Keratinocyte (primary cell): ENCODE measurements around the gene INSRR. TPM values are rescaled to one million over a fixed set of nuclear protein-coding genes. Genes with fewer than 3 reads are reported as not detected.

Experiments used
- DNase-seq: peaks from one replicate; pipeline ENCODE4 v3.0.0-alpha.2; 2011; ENCODE audit warnings: low read depth, missing footprints, low spot score
- FAIRE-seq: peaks from 2 replicates; lab custom pipeline; 2011; peaks lifted over from hg19 to GRCh38; lab: Jason Lieb, UNC
- H2AFZ ChIP-seq: 2 replicates; pipeline ENCODE4 v1.6.0; 2012; ENCODE audit warnings: low read length, control low read depth, inconsistent platforms; ENCODE audit not compliant: control insufficient read depth
- H3K27ac ChIP-seq: 2 replicates; pipeline ENCODE4 v1.5.1; 2011; ENCODE audit warnings: low read length; ENCODE audit not compliant: control insufficient read depth, insufficient read depth
- H3K27me3 ChIP-seq: 3 replicates; pipeline ENCODE4 v1.6.0; 2011; ENCODE audit warnings: low read length; ENCODE audit not compliant: control insufficient read depth, insufficient read depth; ENCODE audit errors: extremely low read depth
- H3K36me3 ChIP-seq, 2 experiments: 2 replicates in 1 of 2; 3 replicates in 1 of 2; pipeline ENCODE4 v1.5.1; 2011; ENCODE audit warnings: low read length in 2 of 2, mild to moderate bottlenecking in 1 of 2; ENCODE audit not compliant: control insufficient read depth in 2 of 2, insufficient read depth in 2 of 2; ENCODE audit errors: extremely low read depth in 1 of 2
- H3K4me1 ChIP-seq: 3 replicates; pipeline ENCODE4 v1.5.1; 2011; ENCODE audit warnings: low read length; ENCODE audit not compliant: control insufficient read depth, insufficient read depth; ENCODE audit errors: extremely low read depth
- H3K4me2 ChIP-seq: 3 replicates; pipeline ENCODE4 v1.6.0; 2011; ENCODE audit warnings: low read depth, low read length; ENCODE audit not compliant: control insufficient read depth, insufficient read depth; ENCODE audit errors: extremely low read depth
- H3K4me3 ChIP-seq, 3 experiments: fragments of 200-600 bp in 1 of 3; sonication (generic) in 1 of 3; 2 replicates in 2 of 3; 3 replicates in 1 of 3; pipeline ENCODE4 v1.5.1; 2011 to 2016; ENCODE audit warnings: low read length in 3 of 3, mild to moderate bottlenecking in 3 of 3, control low read depth in 2 of 3, inconsistent platforms in 1 of 3, low read depth in 1 of 3, mixed read lengths in 1 of 3, mixed run types in 1 of 3, moderate library complexity in 1 of 3; ENCODE audit not compliant: control insufficient read depth in 2 of 3, insufficient read depth in 2 of 3; ENCODE audit errors: extremely low read depth in 1 of 3
- H3K79me2 ChIP-seq: 2 replicates; pipeline ENCODE4 v1.6.0; 2012; ENCODE audit warnings: low read length; ENCODE audit not compliant: control insufficient read depth, insufficient read depth
- H3K9ac ChIP-seq: 3 replicates; pipeline ENCODE4 v1.6.0; 2011; ENCODE audit warnings: low read length; ENCODE audit not compliant: control insufficient read depth, insufficient read depth; ENCODE audit errors: extremely low read depth
- H3K9me1 ChIP-seq: 3 replicates; pipeline ENCODE4 v1.6.0; 2011; ENCODE audit warnings: low read length; ENCODE audit not compliant: control insufficient read depth, insufficient read depth; ENCODE audit errors: extremely low read depth
- H3K9me3 ChIP-seq: 2 replicates; pipeline ENCODE4 v1.5.1; 2012; ENCODE audit warnings: low read depth, low read length; ENCODE audit not compliant: control insufficient read depth
- H4K20me1 ChIP-seq: 3 replicates; pipeline ENCODE4 v1.6.0; 2011; ENCODE audit warnings: low read length; ENCODE audit not compliant: control insufficient read depth, insufficient read depth; ENCODE audit errors: extremely low read depth
- EZH2 ChIP-seq: IDR thresholded peaks from one replicate; pipeline ENCODE4 v1.6.1; 2012; ENCODE audit warnings: inconsistent platforms, mild to moderate bottlenecking, low read length, moderate library complexity
- dilution Hi-C: fragments of 300-500 bp; cut with MboI; formaldehyde crosslinking; loops from one replicate; pipeline ENCODE4 v1.7.0; 2020; ENCODE audit warnings: low sequenced_read_pairs; ENCODE audit not compliant: extremely low pct_ligation_motif_present
- polyA plus RNA-seq, 5 experiments: library from polyadenylated mRNA; depleted of rRNA in 3 of 5; stranded (reverse) in 3 of 5; stranded (forward) in 1 of 5; unstranded in 1 of 5; fragments of >200 nt; gene quantifications; 1 replicate in 1 of 5; 2 replicates in 3 of 5; 3 replicates in 1 of 5; pipeline versions ENCODE4 v1.2.1 to v1.2.3, GENCODE V29; 2011 to 2012; ENCODE audit warnings: missing spikeins in 2 of 5, low read depth in 1 of 5, low replicate concordance in 1 of 5
- TF ChIP-seq, protein P1 (sequence below), 3 experiments: IDR thresholded peaks in 1 of 3; conservative IDR thresholded peaks in 1 of 3; optimal IDR thresholded peaks in 1 of 3; 2 replicates in 2 of 3; 3 replicates in 1 of 3; pipeline versions ENCODE3 to v1.5.1; 2011; ENCODE audit warnings: low read length in 3 of 3, mild to moderate bottlenecking in 3 of 3, moderate library complexity in 2 of 3, control low read depth in 1 of 3, inconsistent platforms in 1 of 3; ENCODE audit not compliant: insufficient read depth in 2 of 3; ENCODE audit errors: extremely low read depth in 1 of 3

The INSRR gene
- polyA plus RNA-seq, 1 donor (not counting 4 experiments of a cell fraction or from before 2014, with no cell fraction given), result not detected

DNA sequence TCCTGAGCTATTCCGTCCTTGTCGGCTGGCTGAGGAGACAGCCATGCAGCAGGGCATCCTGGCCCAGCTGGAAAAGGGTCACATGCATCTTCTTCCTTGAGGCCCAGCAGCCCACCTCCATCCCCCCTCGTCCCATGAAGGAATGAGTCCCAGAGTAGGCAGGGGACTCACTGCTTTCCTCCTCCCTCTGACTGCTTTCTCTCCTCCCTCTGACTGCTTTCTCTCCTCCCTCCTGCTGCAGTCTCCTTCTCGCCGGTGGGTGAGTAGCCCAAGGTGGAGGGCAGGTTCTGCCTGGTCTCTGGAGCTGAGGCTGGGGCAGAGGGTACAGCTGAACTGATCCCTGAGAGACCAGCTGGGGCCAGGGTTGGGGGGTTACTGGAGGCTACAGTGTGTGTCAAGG lies 15.2 kb upstream of the INSRR start:
- TF ChIP-seq, protein P1, sequence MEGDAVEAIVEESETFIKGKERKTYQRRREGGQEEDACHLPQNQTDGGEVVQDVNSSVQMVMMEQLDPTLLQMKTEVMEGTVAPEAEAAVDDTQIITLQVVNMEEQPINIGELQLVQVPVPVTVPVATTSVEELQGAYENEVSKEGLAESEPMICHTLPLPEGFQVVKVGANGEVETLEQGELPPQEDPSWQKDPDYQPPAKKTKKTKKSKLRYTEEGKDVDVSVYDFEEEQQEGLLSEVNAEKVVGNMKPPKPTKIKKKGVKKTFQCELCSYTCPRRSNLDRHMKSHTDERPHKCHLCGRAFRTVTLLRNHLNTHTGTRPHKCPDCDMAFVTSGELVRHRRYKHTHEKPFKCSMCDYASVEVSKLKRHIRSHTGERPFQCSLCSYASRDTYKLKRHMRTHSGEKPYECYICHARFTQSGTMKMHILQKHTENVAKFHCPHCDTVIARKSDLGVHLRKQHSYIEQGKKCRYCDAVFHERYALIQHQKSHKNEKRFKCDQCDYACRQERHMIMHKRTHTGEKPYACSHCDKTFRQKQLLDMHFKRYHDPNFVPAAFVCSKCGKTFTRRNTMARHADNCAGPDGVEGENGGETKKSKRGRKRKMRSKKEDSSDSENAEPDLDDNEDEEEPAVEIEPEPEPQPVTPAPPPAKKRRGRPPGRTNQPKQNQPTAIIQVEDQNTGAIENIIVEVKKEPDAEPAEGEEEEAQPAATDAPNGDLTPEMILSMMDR (optimal IDR thresholded peaks at IDR 0.05 in 1 of 3, IDR thresholded peaks at IDR 0.05 in 1 of 3, conservative IDR thresholded peaks at IDR 0.05 in 1 of 3; ENCODE audit: extremely low read depth in 1 of 3, insufficient read depth in 2 of 3, low read length in 3 of 3), result no peak
- no peak for TF ChIP-seq EZH2
- H2AFZ ChIP-seq, result no peak overlapping the region
- H3K4me1 ChIP-seq, result peaks cover 13% of the 10 kb centered on the region
- no peak overlapping the region for H3K4me3 ChIP-seq
- no peaks in the 10 kb centered on the region for H3K9me1 ChIP-seq
- H3K4me2 ChIP-seq, result no peak overlapping the region
- H3K79me2 ChIP-seq, result no peaks in the 10 kb centered on the region
- no peaks in the 10 kb centered on the region for H3K36me3 ChIP-seq
- no peaks in the 10 kb centered on the region for H3K9me3 ChIP-seq
- H3K27me3 ChIP-seq, result peaks cover 34% of the 10 kb centered on the region
- no peaks in the 10 kb centered on the region for H4K20me1 ChIP-seq
- H3K27ac ChIP-seq, result no peak overlapping the region
- no peak overlapping the region for H3K9ac ChIP-seq
- no peak for DNase-seq
- dilution Hi-C loops, result no loop called here
- no peak for FAIRE-seq

DNA sequence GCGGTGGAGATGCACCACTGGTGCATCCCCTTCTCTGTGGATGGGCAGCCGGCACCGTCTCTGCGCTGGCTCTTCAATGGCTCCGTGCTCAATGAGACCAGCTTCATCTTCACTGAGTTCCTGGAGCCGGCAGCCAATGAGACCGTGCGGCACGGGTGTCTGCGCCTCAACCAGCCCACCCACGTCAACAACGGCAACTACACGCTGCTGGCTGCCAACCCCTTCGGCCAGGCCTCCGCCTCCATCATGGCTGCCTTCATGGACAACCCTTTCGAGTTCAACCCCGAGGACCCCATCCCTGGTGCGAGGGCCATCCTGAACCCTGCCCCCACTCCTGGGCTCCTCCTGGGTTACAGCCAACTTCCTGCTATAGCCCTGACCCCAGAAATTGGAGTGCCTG lies 14.7 kb upstream of the INSRR start:
- Histone ChIP-seq H3K9ac (no peak overlapping the region), H2AFZ (no peak overlapping the region), H3K9me1 (no peaks in the 10 kb centered on the region), H4K20me1 (no peaks in the 10 kb centered on the region), H3K4me3 (no peak overlapping the region), H3K4me2 (no peak overlapping the region), H3K4me1 (peaks cover 13% of the 10 kb centered on the region), H3K9me3 (no peaks in the 10 kb centered on the region), H3K27ac (no peak overlapping the region), H3K36me3 (no peaks in the 10 kb centered on the region), H3K79me2 (no peaks in the 10 kb centered on the region), H3K27me3 (peaks cover 29% of the 10 kb centered on the region)
- dilution Hi-C loops, result no loop called here
- DNase-seq (no peak), FAIRE-seq (no peak)
- TF ChIP-seq, protein P1 (optimal IDR thresholded peaks at IDR 0.05 in 1 of 3, IDR thresholded peaks at IDR 0.05 in 1 of 3, conservative IDR thresholded peaks at IDR 0.05 in 1 of 3; ENCODE audit: extremely low read depth in 1 of 3, insufficient read depth in 2 of 3, low read length in 3 of 3), result no peak
- TF ChIP-seq EZH2, result no peak
